Measurements from ENCODE around the gene TEX29. TPM values are rescaled to one million over a fixed set of nuclear protein-coding genes. Genes with fewer than 3 reads are reported as not detected.

The TEX29 gene
- total RNA-seq, 1 donor from 2014 or later = not detected

DNA sequence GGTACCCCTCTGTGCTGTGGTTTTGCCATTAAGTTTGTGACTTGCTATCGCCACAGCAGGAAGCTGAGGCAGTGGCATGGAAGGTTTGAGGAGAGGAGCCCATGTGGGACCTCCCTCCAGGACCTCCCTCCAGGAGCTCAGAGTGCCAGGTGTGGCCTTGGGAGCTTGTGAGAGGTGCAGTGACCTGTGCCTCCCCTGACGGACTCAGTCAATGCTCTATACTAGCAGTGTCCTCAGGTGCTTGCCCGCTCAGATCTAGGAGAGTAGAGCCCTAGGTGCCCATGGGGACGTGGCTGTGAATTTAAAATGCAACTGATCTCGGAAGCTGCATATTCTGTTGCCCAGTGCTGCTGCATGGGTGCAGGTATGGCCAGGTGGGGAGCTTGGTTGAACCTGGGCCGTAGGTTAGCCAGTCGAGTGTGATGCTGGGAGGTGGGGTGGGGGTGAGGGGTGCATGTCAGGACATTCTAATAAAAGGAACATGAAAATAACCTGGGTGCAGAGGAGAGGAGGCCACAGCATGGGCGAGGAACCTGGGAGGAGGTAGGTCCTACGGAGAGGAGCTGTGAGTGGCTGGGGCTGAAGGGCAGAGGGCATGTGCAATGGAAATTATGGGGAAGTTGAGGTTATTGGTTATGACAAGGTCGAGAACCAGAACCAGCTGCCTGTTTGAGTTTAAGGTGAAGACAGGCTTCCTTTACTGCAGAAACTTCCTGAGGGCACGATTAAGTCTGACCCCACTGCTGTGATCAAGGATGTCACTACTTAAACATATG, 41.6 kb downstream of the TEX29 start:
- Histone ChIP-seq H3K9ac (no peak overlapping the region), H3K9me3 (ENCODE audit: low read depth) (no peaks in the 10 kb centered on the region), H3K79me2 (ENCODE audit: low read depth) (no peaks in the 10 kb centered on the region), H3F3A (ENCODE audit: low read depth) (no peaks in the 10 kb centered on the region), H4K20me1 (ENCODE audit: low read depth) (no peaks in the 10 kb centered on the region), H3K27me3 (no peaks in the 10 kb centered on the region), H3K27ac (no peak overlapping the region), H2AFZ (replicated peaks) (no peak overlapping the region), H3K36me3 (no peaks in the 10 kb centered on the region), H3K4me1 (peaks cover 9% of the 10 kb centered on the region), H3K4me2 (no peak overlapping the region), H3K4me3 (no peak overlapping the region)
- no peak for DNase-seq (ENCODE audit: low spot score)
- Mint-ChIP-seq H3K27ac (no peak overlapping the region), H3K36me3 (no peaks in the 10 kb centered on the region), H3K4me3 (no peak overlapping the region), H3K27me3 (ENCODE audit: insufficient read depth, low read depth) (peaks cover 5% of the 10 kb centered on the region), H3K9me3 (no peaks in the 10 kb centered on the region), H3K4me1 (peaks cover 12% of the 10 kb centered on the region)
- TF ChIP-seq EZH2phosphoT487 (IDR thresholded peaks at IDR 0.05) (no peak), CTCF (IDR thresholded peaks at IDR 0.05) (no peak), EZH2 (IDR thresholded peaks at IDR 0.05) (no peak)

GRCh38 chr13:111363121-111363520, 42.7 kb downstream of the TEX29 start:
- no peaks in the 10 kb centered on the region for H4K20me1 ChIP-seq (ENCODE audit: low read depth)
- TF ChIP-seq EZH2phosphoT487 (IDR thresholded peaks at IDR 0.05) (no peak), CTCF (IDR thresholded peaks at IDR 0.05) (no peak), EZH2 (IDR thresholded peaks at IDR 0.05) (no peak)
- peaks cover 12% of the 10 kb centered on the region for H3K4me1 Mint-ChIP-seq

GRCh38 chr13:111363591-111363990, 43.1 kb downstream of the TEX29 start:
- Histone ChIP-seq H3K36me3 (no peaks in the 10 kb centered on the region), H3F3A (ENCODE audit: low read depth) (no peaks in the 10 kb centered on the region), H3K9me3 (ENCODE audit: low read depth) (no peaks in the 10 kb centered on the region), H3K27me3 (no peaks in the 10 kb centered on the region), H4K20me1 (ENCODE audit: low read depth) (no peaks in the 10 kb centered on the region), H2AFZ (replicated peaks) (no peak overlapping the region), H3K79me2 (ENCODE audit: low read depth) (no peaks in the 10 kb centered on the region), H3K9ac (no peak overlapping the region), H3K4me1 (peaks cover 9% of the 10 kb centered on the region), H3K27ac (no peak overlapping the region), H3K4me3 (no peak overlapping the region), H3K4me2 (no peak overlapping the region)
- Mint-ChIP-seq H3K4me3 (no peak overlapping the region), H3K9me3 (peaks cover under 1% of the 10 kb centered on the region), H3K36me3 (no peaks in the 10 kb centered on the region), H3K27me3 (ENCODE audit: insufficient read depth, low read depth) (peaks cover 5% of the 10 kb centered on the region), H3K4me1 (peaks cover 12% of the 10 kb centered on the region), H3K27ac (no peak overlapping the region)
- no peak for DNase-seq (ENCODE audit: low spot score)
- TF ChIP-seq CTCF (IDR thresholded peaks at IDR 0.05) (no peak), EZH2phosphoT487 (IDR thresholded peaks at IDR 0.05) (no peak), EZH2 (IDR thresholded peaks at IDR 0.05) (no peak)

More at GRCh38 chr13:111363121-111363520, 42.7 kb downstream of the TEX29 start:
- Histone ChIP-seq H3F3A (ENCODE audit: low read depth) (no peaks in the 10 kb centered on the region), H3K9ac (no peak overlapping the region), H3K79me2 (ENCODE audit: low read depth) (no peaks in the 10 kb centered on the region), H3K27me3 (no peaks in the 10 kb centered on the region), H3K9me3 (ENCODE audit: low read depth) (no peaks in the 10 kb centered on the region), H3K4me3 (no peak overlapping the region), H3K4me1 (peaks cover 9% of the 10 kb centered on the region), H3K27ac (no peak overlapping the region), H3K4me2 (no peak overlapping the region), H3K36me3 (no peaks in the 10 kb centered on the region), H2AFZ (replicated peaks) (no peak overlapping the region)
- Mint-ChIP-seq H3K36me3 (no peaks in the 10 kb centered on the region), H3K27ac (no peak overlapping the region), H3K4me3 (no peak overlapping the region), H3K9me3 (no peaks in the 10 kb centered on the region), H3K27me3 (ENCODE audit: insufficient read depth, low read depth) (peaks cover 5% of the 10 kb centered on the region)
- no peak for DNase-seq (ENCODE audit: low spot score)
